HUES48 (cell line): ENCODE measurements around the gene EIF3D.
"Not testable (repeated sequence)": the region's sequence is repeated elsewhere in the genome, so short reads cannot be mapped to it uniquely, and the experiment has no call there.

ENCODE experiments used
- H3K27ac ChIP-seq: one replicate; pipeline ENCODE4 v1.7.0; 2013; ENCODE audit warnings: low read depth, low read length, inconsistent platforms
- H3K27me3 ChIP-seq: 2 replicates; pipeline ENCODE4 v1.6.1; 2013; ENCODE audit warnings: mild to moderate bottlenecking, low read length; ENCODE audit not compliant: control insufficient read depth, insufficient read depth
- H3K36me3 ChIP-seq: 2 replicates; pipeline ENCODE4 v1.6.1; 2013; ENCODE audit warnings: low read length; ENCODE audit not compliant: control insufficient read depth, insufficient read depth
- H3K4me1 ChIP-seq: 2 replicates; pipeline ENCODE4 v1.6.1; 2013; ENCODE audit warnings: mild to moderate bottlenecking, low read length; ENCODE audit not compliant: control insufficient read depth, insufficient read depth
- H3K4me3 ChIP-seq: 2 replicates; pipeline ENCODE4 v1.5.1; 2013; ENCODE audit warnings: mild to moderate bottlenecking, low read depth, low read length
- H3K9ac ChIP-seq: 2 replicates; pipeline ENCODE4 v1.6.1; 2013; ENCODE audit warnings: mild to moderate bottlenecking, low read depth, low read length, moderate library complexity
- H3K9me3 ChIP-seq: 2 replicates; pipeline ENCODE4 v1.6.1; 2013; ENCODE audit warnings: low read length; ENCODE audit not compliant: control insufficient read depth, insufficient read depth

The EIF3D gene

DNA sequence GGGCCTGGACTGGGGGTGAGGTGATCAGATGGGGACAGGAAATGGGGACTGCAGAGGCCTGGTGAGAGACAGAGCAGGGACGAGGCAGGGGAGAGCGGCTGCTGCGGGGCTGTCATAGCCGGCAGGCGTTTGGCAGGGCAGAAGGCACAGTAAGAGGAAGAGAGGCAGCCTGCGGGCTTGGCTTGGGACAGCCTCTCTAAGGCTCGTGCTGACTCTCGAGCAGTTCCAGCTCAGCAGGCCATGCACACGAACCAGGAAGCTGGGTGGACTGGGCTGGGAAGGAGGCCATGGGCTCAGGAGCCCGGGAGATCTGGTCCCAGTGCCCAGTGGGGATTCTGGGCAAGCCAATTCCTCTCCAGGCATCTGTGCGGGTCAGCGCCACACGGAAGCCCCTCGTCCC, 19.6 kb upstream of the EIF3D start:
- peaks cover 3% of the 10 kb centered on the region for H3K27me3 ChIP-seq
- no peaks in the 10 kb centered on the region for H3K9me3 ChIP-seq
- no peak overlapping the region for H3K4me3 ChIP-seq
- no peak overlapping the region for H3K27ac ChIP-seq
- H3K36me3 ChIP-seq: no peaks in the 10 kb centered on the region
- no peak overlapping the region for H3K9ac ChIP-seq
- H3K4me1 ChIP-seq: no peaks in the 10 kb centered on the region; the same call in 1 of the 2 replicates

DNA sequence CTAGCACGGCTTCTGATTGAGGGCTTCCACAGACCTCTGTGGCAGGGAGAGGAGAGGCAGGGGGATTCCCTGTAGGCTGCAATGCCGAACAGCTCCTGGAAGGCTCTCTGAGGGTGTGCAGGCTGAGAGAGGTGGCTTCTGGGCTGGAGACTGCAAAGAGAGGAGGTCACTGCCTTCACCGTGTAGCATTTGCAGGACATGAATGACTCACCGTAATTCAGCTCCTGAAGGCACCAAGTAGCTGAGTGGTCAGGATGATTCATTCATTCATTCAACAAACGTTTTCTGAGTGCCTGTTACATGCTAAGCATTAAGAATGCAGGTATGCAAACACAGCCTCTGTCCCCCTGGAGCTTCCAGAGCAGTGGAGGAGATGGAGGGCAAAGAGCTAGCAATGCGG, 18.0 kb upstream of the EIF3D start:
- Histone ChIP-seq H3K9ac (no peak overlapping the region), H3K4me3 (no peak overlapping the region), H3K36me3 (no peaks in the 10 kb centered on the region), H3K4me1 (no peaks in the 10 kb centered on the region; the same call in none of the 2 replicates), H3K27me3 (peaks cover 3% of the 10 kb centered on the region), H3K27ac (no peak overlapping the region), H3K9me3 (no peaks in the 10 kb centered on the region)

DNA sequence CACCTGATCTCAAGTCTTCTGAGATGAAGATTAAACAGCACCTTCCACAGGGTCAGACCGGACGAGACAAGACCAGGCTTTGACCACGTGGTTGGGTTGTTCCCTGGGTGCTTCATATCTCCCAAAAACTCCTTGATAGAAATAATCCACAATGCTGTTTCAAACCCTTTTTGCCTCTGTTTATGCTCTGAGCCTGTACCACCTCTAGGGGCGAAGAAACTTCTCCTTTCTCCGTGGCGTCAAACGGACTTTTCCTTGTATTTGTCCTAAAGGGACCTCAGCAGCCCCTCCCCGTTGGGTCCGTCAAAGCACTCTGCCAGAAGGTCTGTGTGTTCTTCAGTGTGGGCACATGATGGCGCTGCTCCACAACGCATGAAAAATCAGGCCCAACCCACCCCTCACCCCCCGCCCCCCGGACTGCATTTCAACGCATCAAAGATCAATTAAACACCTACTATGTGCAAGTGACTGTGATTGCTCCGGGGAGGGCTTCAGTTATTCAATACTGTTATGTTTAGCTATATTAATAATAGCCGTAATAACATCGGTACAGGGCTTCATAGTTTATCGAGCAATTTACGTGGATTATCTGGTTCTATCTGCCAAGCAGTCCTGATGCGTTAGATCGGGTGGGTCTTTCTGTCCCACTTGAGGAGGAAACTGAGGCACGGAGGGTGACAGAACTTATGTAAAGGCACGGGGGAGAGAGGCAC, 17.3 kb upstream of the EIF3D start:
- peaks cover 2% of the 10 kb centered on the region for H3K4me1 ChIP-seq
- peaks cover 3% of the 10 kb centered on the region for H3K27me3 ChIP-seq
- 0 out of 2 replicates have a peak overlapping the region, but pooled peaks have one; percentile 14 for H3K4me3 ChIP-seq
- no peak overlapping the region for H3K9ac ChIP-seq
- no peak overlapping the region for H3K27ac ChIP-seq
- H3K9me3 ChIP-seq: no peaks in the 10 kb centered on the region
- no peaks in the 10 kb centered on the region for H3K36me3 ChIP-seq

DNA sequence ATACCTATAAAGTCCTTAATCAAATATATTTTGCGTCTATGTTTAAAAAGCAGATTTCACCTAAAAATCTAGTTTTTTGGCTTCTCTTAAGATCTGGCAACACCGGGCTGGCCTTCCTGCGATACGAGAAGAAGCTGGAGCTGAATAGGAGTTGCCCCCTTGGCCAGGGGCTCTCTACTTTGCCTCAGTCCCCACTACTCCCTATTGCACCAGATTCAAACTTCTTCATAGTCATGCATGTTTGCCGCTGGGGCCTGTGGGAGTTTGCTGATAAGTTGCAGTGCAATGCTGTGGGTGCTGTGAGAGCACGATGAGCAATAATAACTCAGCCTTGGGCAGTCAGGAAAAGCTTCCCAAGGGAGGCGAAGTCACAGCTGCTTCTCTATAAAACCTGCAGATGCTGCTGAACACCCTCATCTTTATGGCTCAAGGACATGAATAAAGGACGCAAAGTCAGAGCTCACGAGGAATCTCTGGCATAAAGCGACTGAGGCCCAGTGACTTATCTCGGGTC, 15.2 kb upstream of the EIF3D start:
- Histone ChIP-seq H3K9me3 (no peaks in the 10 kb centered on the region), H3K27ac (no peak overlapping the region), H3K4me1 (peaks cover 4% of the 10 kb centered on the region), H3K9ac (no peak overlapping the region), H3K36me3 (no peaks in the 10 kb centered on the region), H3K4me3 (no peak overlapping the region), H3K27me3 (peaks cover 3% of the 10 kb centered on the region)

DNA sequence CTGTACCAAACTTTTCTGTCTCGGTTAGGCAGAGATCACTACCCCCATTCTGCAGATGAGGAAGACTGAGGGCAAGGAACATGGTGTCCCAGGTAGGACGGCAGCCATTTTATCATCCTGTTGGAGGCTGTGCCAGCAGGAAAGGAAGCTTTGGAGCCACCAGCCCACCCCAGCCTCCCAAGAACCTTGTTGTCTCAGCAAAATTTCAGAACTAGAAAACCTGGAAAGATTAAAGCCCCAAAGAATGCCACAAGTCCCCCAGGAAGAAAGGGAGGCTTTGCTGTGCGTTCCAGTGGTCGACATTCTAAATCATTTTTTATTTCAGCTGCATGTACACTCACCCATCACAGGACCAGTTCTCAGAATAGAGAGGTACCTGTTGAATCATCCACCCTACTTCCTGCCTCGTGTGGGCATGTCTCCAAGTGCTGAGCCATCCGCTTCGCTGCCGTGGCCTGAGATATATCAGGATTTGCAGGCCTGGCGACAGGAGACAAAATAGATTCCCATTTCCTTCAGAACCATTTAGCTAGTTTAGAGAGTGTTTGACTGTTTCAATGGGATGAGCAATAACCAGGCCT, 13.0 kb upstream of the EIF3D start:
- no peaks in the 10 kb centered on the region for H3K9me3 ChIP-seq
- no peak overlapping the region for H3K4me3 ChIP-seq
- no peak overlapping the region for H3K27ac ChIP-seq
- no peaks in the 10 kb centered on the region for H3K36me3 ChIP-seq
- H3K27me3 ChIP-seq: peaks cover 3% of the 10 kb centered on the region
- H3K4me1 ChIP-seq: peaks cover 4% of the 10 kb centered on the region
- H3K9ac ChIP-seq: no peak overlapping the region

DNA sequence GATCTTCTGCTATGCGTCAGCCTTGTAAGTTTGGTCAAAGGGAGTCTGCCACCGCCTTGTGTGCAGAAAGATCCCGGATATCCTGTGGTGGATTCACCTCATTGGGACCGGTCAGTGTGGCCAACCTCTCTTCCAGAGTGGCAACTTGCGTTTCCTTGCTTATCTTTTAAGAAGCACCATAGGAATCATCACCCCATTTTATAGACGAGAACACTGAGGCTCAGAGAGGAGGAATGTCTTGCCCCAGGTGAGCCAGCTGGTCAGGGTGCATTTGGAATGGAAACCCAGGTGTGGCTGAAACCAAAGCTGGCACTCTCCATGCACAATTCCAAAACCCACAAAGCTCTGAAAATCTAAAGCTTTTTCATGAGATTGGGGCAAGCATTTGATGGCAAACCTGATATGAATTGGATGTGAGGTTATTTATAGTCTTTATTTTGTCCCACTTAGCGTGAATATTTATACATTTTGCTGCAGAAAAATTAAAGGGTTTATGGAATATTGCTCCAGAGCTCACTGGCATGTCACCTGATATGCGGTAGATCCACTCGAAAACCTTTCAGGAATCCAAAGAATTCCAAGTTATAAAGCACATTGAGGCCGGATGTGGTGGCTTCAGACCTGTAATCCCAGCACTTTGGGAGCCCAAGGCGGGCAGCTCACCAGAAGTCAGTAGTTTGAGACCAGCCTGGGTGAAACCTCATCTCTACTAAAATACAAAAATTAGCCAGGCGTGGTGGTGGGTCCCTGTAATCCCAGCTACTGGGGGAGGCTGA, 12.1 kb upstream of the EIF3D start:
- no peaks in the 10 kb centered on the region for H3K36me3 ChIP-seq
- H3K27me3 ChIP-seq: peaks cover 3% of the 10 kb centered on the region
- no peak overlapping the region for H3K9ac ChIP-seq
- H3K4me1 ChIP-seq: peaks cover 4% of the 10 kb centered on the region
- no peak overlapping the region for H3K4me3 ChIP-seq
- H3K9me3 ChIP-seq: no peaks in the 10 kb centered on the region
- no peak overlapping the region for H3K27ac ChIP-seq

DNA sequence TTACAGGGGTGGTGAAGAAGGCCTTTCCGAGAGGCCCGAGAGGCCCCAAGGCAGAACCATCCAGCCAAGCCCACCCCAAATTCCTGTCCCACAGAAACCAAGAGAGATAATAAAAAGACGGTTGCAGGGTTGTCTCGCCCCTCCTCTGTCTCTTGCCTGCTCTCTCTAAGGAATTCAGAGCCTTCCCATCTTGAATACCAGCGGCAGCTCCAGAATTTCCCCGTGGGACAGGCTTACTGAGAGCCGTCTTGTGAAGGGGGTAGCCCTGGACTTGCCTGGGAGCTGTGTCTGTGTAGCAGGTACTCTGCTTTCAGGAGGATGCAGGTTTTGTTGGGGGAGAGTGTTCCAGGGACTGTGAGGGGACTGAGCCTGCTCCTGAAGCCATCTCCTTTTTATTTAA, 9.6 kb upstream of the EIF3D start:
- Histone ChIP-seq H3K36me3 (no peaks in the 10 kb centered on the region), H3K9me3 (no peaks in the 10 kb centered on the region), H3K27me3 (no peaks in the 10 kb centered on the region), H3K4me1 (peaks cover 4% of the 10 kb centered on the region), H3K4me3 (no peak overlapping the region), H3K9ac (no peak overlapping the region), H3K27ac (no peak overlapping the region)

DNA sequence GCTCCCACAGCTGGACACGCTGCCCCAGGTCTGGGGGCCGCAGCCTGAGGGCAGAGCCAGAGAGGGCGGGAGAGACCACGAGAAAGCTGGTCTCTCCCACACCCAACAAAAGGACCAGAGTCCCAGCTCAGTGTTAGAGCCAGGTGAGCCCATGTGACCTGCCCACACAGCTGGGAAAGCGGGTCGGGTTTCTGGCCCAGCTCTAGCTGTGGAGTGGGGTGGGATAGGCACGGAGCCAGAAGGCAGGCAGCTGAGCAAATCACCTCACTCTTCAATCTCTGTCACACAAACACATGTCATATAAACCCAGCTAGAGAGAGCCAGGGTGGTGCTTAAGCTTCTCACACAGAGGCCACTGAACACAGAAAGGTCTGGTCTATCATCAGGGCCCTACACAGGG, 7.8 kb upstream of the EIF3D start:
- Histone ChIP-seq H3K4me1 (peaks cover 4% of the 10 kb centered on the region), H3K36me3 (no peaks in the 10 kb centered on the region), H3K9me3 (no peaks in the 10 kb centered on the region), H3K4me3 (no peak overlapping the region), H3K27ac (no peak overlapping the region), H3K27me3 (no peaks in the 10 kb centered on the region), H3K9ac (no peak overlapping the region)

DNA sequence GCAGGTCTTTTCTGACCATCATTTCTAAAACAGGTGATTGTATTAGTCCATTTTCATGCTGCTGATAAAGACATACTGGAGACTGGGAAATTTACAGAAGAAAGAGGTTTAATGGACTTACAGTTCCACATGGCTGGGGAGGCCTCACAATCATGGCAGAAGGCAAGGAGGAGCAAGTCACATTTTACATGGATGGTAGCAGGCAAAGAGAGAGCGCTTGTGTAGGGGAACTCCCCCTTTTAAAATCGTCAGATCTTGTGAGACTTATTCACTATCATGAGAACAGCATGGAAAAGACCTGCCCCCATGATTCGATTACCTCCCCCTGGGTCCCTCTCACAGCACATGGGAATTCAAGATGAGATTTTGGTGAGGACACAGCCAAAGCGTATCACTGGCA, 4.4 kb upstream of the EIF3D start:
- not testable (repeated sequence) for H3K9me3 ChIP-seq, H3K27me3 ChIP-seq, H3K36me3 ChIP-seq, H3K27ac ChIP-seq, H3K4me3 ChIP-seq, H3K4me1 ChIP-seq, H3K9ac ChIP-seq

DNA sequence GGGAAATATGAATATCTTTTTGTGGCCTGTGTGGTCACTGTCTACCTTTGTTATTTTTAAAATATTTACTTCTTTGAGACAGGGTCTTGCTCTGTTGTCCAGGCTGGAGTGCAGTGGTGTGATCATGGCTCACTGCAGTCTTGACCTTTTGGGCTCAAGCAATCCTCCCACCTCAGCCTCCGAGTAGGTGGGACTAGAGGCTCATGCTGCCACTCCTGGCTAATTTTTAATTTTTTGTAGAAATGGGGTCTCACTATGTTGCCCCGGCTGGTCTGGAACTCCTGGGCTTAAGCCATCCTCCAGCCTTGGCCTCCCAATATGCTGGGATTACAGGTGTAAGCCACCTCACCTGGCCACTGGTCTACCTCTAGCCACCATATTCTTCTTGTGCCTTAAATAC, 3.5 kb upstream of the EIF3D start:
- no peak overlapping the region for H3K27ac ChIP-seq
- H3K27me3 ChIP-seq: no peaks in the 10 kb centered on the region
- peaks cover 8% of the 10 kb centered on the region for H3K4me1 ChIP-seq
- no peak overlapping the region for H3K4me3 ChIP-seq
- H3K9me3 ChIP-seq: no peaks in the 10 kb centered on the region
- no peaks in the 10 kb centered on the region for H3K36me3 ChIP-seq
- no peak overlapping the region for H3K9ac ChIP-seq

DNA sequence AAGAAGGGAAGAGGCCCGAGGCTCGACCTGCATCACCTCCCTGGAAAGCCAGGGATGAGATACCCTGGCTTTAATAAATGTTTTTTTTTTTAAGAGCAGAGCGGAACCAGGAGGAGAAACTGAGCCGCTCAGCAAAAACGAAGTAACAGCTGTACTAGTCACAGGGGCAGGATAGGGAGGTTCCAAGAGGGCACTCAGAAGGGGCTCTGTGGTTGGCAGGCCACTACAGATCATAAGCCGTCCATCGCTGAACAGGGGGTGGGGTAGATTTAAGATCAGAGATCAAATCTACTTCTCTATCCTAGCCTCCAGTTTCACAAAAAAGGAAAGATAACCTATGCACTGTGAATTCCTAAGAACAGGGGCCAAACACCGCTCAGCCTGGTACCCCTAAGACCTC, 625 bp downstream of the EIF3D start:
- H3K27me3 ChIP-seq: no peaks in the 10 kb centered on the region
- H3K27ac ChIP-seq: peak overlapping the region; percentile 98
- H3K9ac ChIP-seq: peak overlapping the region; percentile 94

More for the DNA sequence above, 625 bp downstream of the EIF3D start:
- Histone ChIP-seq H3K4me3 (peak overlapping the region; percentile 98), H3K4me1 (peaks cover 8% of the 10 kb centered on the region), H3K36me3 (peaks cover 39% of the 10 kb centered on the region), H3K9me3 (no peaks in the 10 kb centered on the region)
